Endothelial cell of umbilical vein (primary cell): ENCODE results near the gene DRAP1. TPM values are rescaled to one million over a fixed set of nuclear protein-coding genes. Genes with fewer than 3 reads are reported as not detected.

Experiments used
- BruUV-seq: library from RNA; stranded (reverse); fragments of 400-500 nt; replicated peaks from 2 replicates; lab custom pipeline; 2021; lab: Mats Ljungman, UMichigan
- CTCF ChIA-PET: fragments of 300-600, 350-600 bp; sonication (Branson Sonifier 250); formaldehyde crosslinking; loops from one replicate; lab custom pipeline; 2021; ENCODE audit warnings: antibody characterized with exemption, inconsistent platforms; lab: Charles Lee
- POLR2A ChIA-PET: fragments of 300-600, 350-600 bp; sonication (Branson Sonifier 250); formaldehyde crosslinking; loops from one replicate; lab custom pipeline; 2021; ENCODE audit warnings: antibody characterized with exemption, inconsistent platforms; lab: Charles Lee
- DNase-seq: peaks from one replicate; pipeline ENCODE4 v3.0.0-alpha.2; 2011; ENCODE audit warnings: low read depth, low spot score
- FAIRE-seq: peaks from 2 replicates; lab custom pipeline; 2011; peaks lifted over from hg19 to GRCh38; lab: Jason Lieb, UNC
- H2AFZ ChIP-seq: 2 replicates; pipeline ENCODE4 v1.6.0; 2012; ENCODE audit warnings: low read depth, low read length, control low read depth, inconsistent platforms
- H3K27ac ChIP-seq: 2 replicates; pipeline ENCODE4 v1.5.1; 2011; ENCODE audit warnings: low read depth, mild to moderate bottlenecking, control low read depth, low read length, moderate library complexity; ENCODE audit not compliant: insufficient read depth
- H3K27me3 ChIP-seq, 2 experiments: 2 replicates each; pipeline versions ENCODE4 v1.6.0 to v1.6.1; 2011; ENCODE audit warnings: low read length in 2 of 2, mixed read lengths in 1 of 2; ENCODE audit not compliant: control insufficient read depth in 2 of 2, insufficient read depth in 2 of 2
- H3K36me3 ChIP-seq, 2 experiments: 2 replicates in 1 of 2; 3 replicates in 1 of 2; pipeline ENCODE4 v1.5.1; 2011; ENCODE audit warnings: low read length in 2 of 2, mild to moderate bottlenecking in 1 of 2, moderate library complexity in 1 of 2; ENCODE audit not compliant: control insufficient read depth in 2 of 2, insufficient read depth in 2 of 2; ENCODE audit errors: extremely low read depth in 1 of 2
- H3K4me1 ChIP-seq: 3 replicates; pipeline ENCODE4 v1.5.1; 2011; ENCODE audit warnings: mild to moderate bottlenecking, low read length; ENCODE audit not compliant: control insufficient read depth, insufficient read depth; ENCODE audit errors: extremely low read depth
- H3K4me2 ChIP-seq: 2 replicates; pipeline ENCODE4 v1.6.1; 2011; ENCODE audit warnings: low read length, control low read depth, mixed read lengths; ENCODE audit not compliant: insufficient read depth
- H3K4me3 ChIP-seq, 3 experiments: fragments of 200-600 bp in 1 of 3; sonication (generic), shearing (Covaris generic) in 1 of 3; replicated peaks in 1 of 3; 2 replicates each; pipeline ENCODE4 v1.5.1; 2011 to 2016; ENCODE audit warnings: control low read depth in 3 of 3, low read length in 3 of 3, mild to moderate bottlenecking in 2 of 3, inconsistent platforms in 1 of 3, low read depth in 1 of 3, moderate library complexity in 1 of 3; ENCODE audit not compliant: insufficient read depth in 1 of 3
- H3K79me2 ChIP-seq: 2 replicates; pipeline ENCODE4 v1.6.0; 2012; ENCODE audit warnings: low read length, inconsistent platforms; ENCODE audit not compliant: control insufficient read depth, insufficient read depth
- H3K9ac ChIP-seq: replicated peaks from 2 replicates; pipeline ENCODE3; 2011; ENCODE audit warnings: low read length, control low read depth; ENCODE audit not compliant: insufficient read depth; ENCODE audit errors: extremely low read depth
- H3K9me1 ChIP-seq: replicated peaks from 3 replicates; pipeline ENCODE4 v1.6.0; 2011; ENCODE audit warnings: mild to moderate bottlenecking, low read length; ENCODE audit not compliant: control insufficient read depth, insufficient read depth; ENCODE audit errors: extremely low read depth
- H3K9me3 ChIP-seq: replicated peaks from 2 replicates; pipeline ENCODE4 v1.5.1; 2012; ENCODE audit warnings: low read length, inconsistent platforms; ENCODE audit not compliant: control insufficient read depth, insufficient read depth
- H4K20me1 ChIP-seq: replicated peaks from 2 replicates; pipeline ENCODE3; 2011; ENCODE audit warnings: mild to moderate bottlenecking, low read length; ENCODE audit not compliant: control insufficient read depth, insufficient read depth; ENCODE audit errors: extremely low read depth
- CTCF ChIP-seq, 2 donors: IDR thresholded peaks; 1 replicate in 1 of 2; 2 replicates in 1 of 2; pipeline ENCODE4 v1.5.1; 2011; ENCODE audit warnings: low read length in 2 of 2, mild to moderate bottlenecking in 2 of 2, moderate library complexity in 2 of 2, control low read depth in 1 of 2, inconsistent platforms in 1 of 2, low read depth in 1 of 2; ENCODE audit not compliant: insufficient read depth in 1 of 2; ENCODE audit errors: extremely low read depth in 1 of 2
- EZH2 ChIP-seq: IDR thresholded peaks from 2 replicates; pipeline ENCODE4 v1.6.1; 2012; ENCODE audit warnings: borderline replicate concordance, low read depth, mild to moderate bottlenecking, moderate library complexity, low read length, inconsistent platforms; ENCODE audit not compliant: severe bottlenecking
- FOS ChIP-seq: IDR thresholded peaks from 2 replicates; pipeline ENCODE4 v1.6.1; 2011; ENCODE audit warnings: mild to moderate bottlenecking, low read length, moderate library complexity, borderline replicate concordance; ENCODE audit not compliant: insufficient read depth
- GATA2 ChIP-seq: IDR thresholded peaks from 2 replicates; pipeline ENCODE4 v1.7.0; 2011; ENCODE audit warnings: low read depth, mild to moderate bottlenecking, moderate library complexity, mixed read lengths, low read length; ENCODE audit not compliant: insufficient read length, insufficient read depth
- JUN ChIP-seq: IDR thresholded peaks from 2 replicates; pipeline ENCODE4 v1.6.1; 2011; ENCODE audit warnings: borderline replicate concordance, low read depth; ENCODE audit not compliant: insufficient read length, insufficient read depth
- MAX ChIP-seq: IDR thresholded peaks from 2 replicates; pipeline ENCODE4 v1.6.1; 2011; ENCODE audit not compliant: insufficient read depth, insufficient read length
- MYC ChIP-seq: IDR thresholded peaks from one replicate; pipeline ENCODE4 v1.6.1; 2011; ENCODE audit warnings: mild to moderate bottlenecking, low read depth, low read length
- POLR2A ChIP-seq: IDR thresholded peaks from 2 replicates; pipeline ENCODE4 v1.6.1; 2012; ENCODE audit warnings: low read depth, mild to moderate bottlenecking, control low read depth, low read length
- POLR2AphosphoS5 ChIP-seq: IDR thresholded peaks from 2 replicates; pipeline ENCODE4 v1.6.1; 2012; ENCODE audit warnings: low read depth, mild to moderate bottlenecking, control low read depth, low read length, moderate library complexity; ENCODE audit not compliant: insufficient read depth
- dilution Hi-C: fragments of 300-500 bp; cut with MboI; formaldehyde crosslinking; loops from one replicate; pipeline ENCODE4 v1.15.0; 2019; ENCODE audit warnings: low sequenced_read_pairs; ENCODE audit not compliant: extremely low pct_ligation_motif_present
- intact Hi-C: fragments of 100-400 bp; cut with micrococcal nuclease; formaldehyde crosslinking; loops from one replicate; pipeline ENCODE4 v1.10.0; 2022
- polyA plus RNA-seq, 4 experiments: library from polyadenylated mRNA; depleted of rRNA in 3 of 4; stranded (reverse) in 3 of 4; unstranded in 1 of 4; fragments of >200 nt; gene quantifications; 2 replicates each; pipeline versions ENCODE4 v1.2.1 to v1.2.3, GENCODE V29; 2011 to 2012; ENCODE audit warnings: missing spikeins in 1 of 4
- total RNA-seq: library from RNA; stranded (reverse); gene quantifications from 2 replicates; pipeline ENCODE4 v1.2.3, GENCODE V29; 2021

Gene DRAP1
- total and polyA plus RNA-seq, 2 donors (not counting 3 experiments of a cell fraction or from before 2014, with no cell fraction given), result 74.9 to 114 TPM

DNA sequence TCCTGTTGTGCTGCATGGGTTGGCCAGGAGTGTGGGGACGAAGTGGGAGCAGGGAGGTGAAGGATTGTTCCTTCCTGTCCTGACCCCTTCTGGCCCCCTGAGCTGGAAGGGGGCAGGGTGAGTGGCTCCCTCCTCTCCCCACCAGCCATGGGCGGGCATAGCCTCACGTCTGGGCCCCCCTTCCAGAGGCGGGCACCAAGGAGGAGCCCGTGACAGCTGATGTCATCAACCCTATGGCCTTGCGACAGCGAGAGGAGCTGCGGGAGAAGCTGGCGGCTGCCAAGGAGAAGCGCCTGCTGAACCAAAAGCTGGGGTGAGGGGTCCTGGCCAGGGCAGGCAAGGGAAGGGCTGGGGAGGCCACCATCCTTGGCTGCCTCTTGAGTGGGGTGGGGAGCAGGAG lies 45.7 kb downstream of the DRAP1 start:
- intact Hi-C loops, result no loop called here

More for the DNA sequence above, 45.7 kb downstream of the DRAP1 start:
- dilution Hi-C loops, result no loop called here
- H3K27me3 ChIP-seq, result no peaks in the 10 kb centered on the region
- FAIRE-seq, result no peak
- H3K4me3 ChIP-seq, result no peak overlapping the region
- no peak overlapping the region for H2AFZ ChIP-seq
- H3K9me3 ChIP-seq, result no peaks in the 10 kb centered on the region
- BruUV-seq, result no TSS peak
- no peak overlapping the region for H3K9ac ChIP-seq
- ChIA-PET POLR2A (no interaction called here), CTCF (interaction anchor here (1.0 to 1.5 kb wide), 2 partner anchors 74 to 80 kb away, joined by 3 to 8 read pairs; partner anchors contain the start of gene CCDC85B)
- H4K20me1 ChIP-seq, result no peaks in the 10 kb centered on the region
- peaks cover 28% of the 10 kb centered on the region for H3K79me2 ChIP-seq
- no peak overlapping the region for H3K4me2 ChIP-seq
- peaks cover 9 to 49% of the 10 kb centered on the region in 2 experiments for H3K36me3 ChIP-seq
- H3K9me1 ChIP-seq, result no peaks in the 10 kb centered on the region
- peaks cover 11% of the 10 kb centered on the region for H3K4me1 ChIP-seq
- TF ChIP-seq GATA2 (no peak), POLR2AphosphoS5 (no peak), EZH2 (no peak), JUN (no peak), CTCF (IDR thresholded peaks at IDR 0.05; ENCODE audit: extremely low read depth in 1 of 2, insufficient read depth in 1 of 2, low read depth in 1 of 2, low read length in 2 of 2) (no peak), MAX (no peak), FOS (no peak), MYC (no peak), POLR2A (no peak)
- no peak overlapping the region for H3K27ac ChIP-seq
- DNase-seq, result no peak
